ENCODE measurements around the gene WDR20. TPM values are rescaled to one million over a fixed set of nuclear protein-coding genes. Genes with fewer than 3 reads are reported as not detected.

The WDR20 gene
- total and polyA plus RNA-seq, 2 of the 4 experiments (the other 2 are of a cell fraction), result 20.3 to 27.4 TPM

DNA sequence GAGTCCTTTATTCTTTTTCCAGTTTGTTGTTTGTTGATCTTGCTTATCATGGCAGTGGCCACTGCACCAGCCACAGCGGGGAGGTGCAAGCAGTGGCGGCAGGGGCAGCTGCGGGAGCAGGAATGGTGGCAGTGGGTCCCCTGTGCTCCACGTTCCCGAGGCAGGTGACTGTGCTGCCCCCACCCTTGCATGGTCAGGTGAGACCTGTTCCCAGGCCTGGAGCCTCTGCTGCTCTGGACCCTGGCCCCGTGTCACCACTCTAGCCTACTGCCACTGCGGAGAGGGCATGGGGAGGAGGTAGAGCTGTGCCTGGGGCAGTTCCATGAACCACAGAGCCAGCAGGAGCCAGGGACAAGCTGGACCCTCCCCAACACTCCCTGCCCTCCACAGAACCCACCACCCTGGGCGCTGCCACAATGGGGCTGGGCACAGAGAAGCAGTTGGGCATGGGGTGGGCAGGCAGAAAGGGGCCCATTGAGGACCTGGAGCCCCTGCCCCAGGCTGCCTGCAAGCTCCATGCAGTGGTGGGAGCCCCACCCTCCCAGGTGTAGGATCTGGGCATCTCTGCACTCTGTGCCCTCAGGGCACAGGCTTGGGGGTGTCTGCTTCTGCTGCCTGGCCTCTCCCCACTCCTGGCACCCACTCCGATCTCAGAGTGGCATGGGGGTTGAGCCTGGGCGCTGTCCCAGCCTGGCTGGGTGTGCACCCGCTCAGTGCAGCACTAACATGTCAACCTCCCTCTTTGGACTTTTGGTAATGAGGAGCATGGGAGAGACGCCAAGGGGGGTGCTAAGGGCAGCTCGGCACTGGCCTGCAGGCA, 23.1 kb upstream of the WDR20 start:
- no peaks in the 10 kb centered on the region for H4K20me1 ChIP-seq (ENCODE audit: insufficient read depth, low read length)
- no peaks in the 10 kb centered on the region for H3K9me1 ChIP-seq (ENCODE audit: insufficient read depth, low read length)
- CTCF ChIA-PET, result no interaction called here
- WGBS, 2 experiments (ENCODE audit: extremely low coverage in 2 of 2, insufficient read length in 1 of 2), result 100% methylated on average over 5 of the region's 13 CpGs; no CpG with 5 or more reads in 1 of the 2 experiments
- no peak overlapping the region for H3K18ac ChIP-seq (ENCODE audit: low read depth, low read length)
- H3K4ac ChIP-seq (ENCODE audit: low read depth, low read length), result no peak overlapping the region
- no peaks in the 10 kb centered on the region for H3K36me3 ChIP-seq (ENCODE audit: control insufficient read depth, insufficient read depth, low read length)
- H3K4me1 ChIP-seq (ENCODE audit: control insufficient read depth, insufficient read depth, low read length), result no peaks in the 10 kb centered on the region
- no peak for DNase-seq
- in situ Hi-C loops (cut with MboI; ENCODE audit: low sequenced_read_pairs), result no loop called here
- H3K9ac ChIP-seq (ENCODE audit: low read depth, low read length), result no peak overlapping the region
- H4K8ac ChIP-seq (ENCODE audit: low read depth in 2 of 2, low read length in 2 of 2), result no peak overlapping the region
- H2AFZ ChIP-seq (replicated peaks; ENCODE audit: low read length, poor library complexity), result no peak overlapping the region
- no peak overlapping the region for H3K56ac ChIP-seq (ENCODE audit: extremely low read depth, insufficient read depth, low read length)
- no peak overlapping the region for H2BK5ac ChIP-seq (ENCODE audit: low read depth, low read length, poor library complexity, severe bottlenecking)
- BruUV-seq (replicated peaks), result no TSS peak
- POLR2A ChIA-PET (ENCODE audit: unreplicated experiment), result no interaction called here
- no peak overlapping the region for H2BK120ac ChIP-seq (ENCODE audit: low read depth, low read length)
- H3K9me3 ChIP-seq (ENCODE audit: control insufficient read depth, insufficient read depth, low read length), result peaks cover 2% of the 10 kb centered on the region; the same call in 1 of the 2 replicates
- H4K91ac ChIP-seq (ENCODE audit: insufficient read depth, low read depth, low read length), result no peak overlapping the region
- no peak overlapping the region for H3K4me2 ChIP-seq (ENCODE audit: low read depth, low read length)
- ATAC-seq (ENCODE audit: low read depth), result no peak
- H4K5ac ChIP-seq (ENCODE audit: low read depth, low read length), result no peak overlapping the region
- dilution Hi-C loops (cut with HindIII; ENCODE audit: low sequenced_read_pairs, unreplicated experiment), result no loop called here
- H2BK15ac ChIP-seq (ENCODE audit: low read depth, low read length), result no peak overlapping the region
- no peak for TF ChIP-seq NFE2L2 (IDR thresholded peaks at IDR 0.05; ENCODE audit: low read depth, low read length)
- TF ChIP-seq, protein P1, sequence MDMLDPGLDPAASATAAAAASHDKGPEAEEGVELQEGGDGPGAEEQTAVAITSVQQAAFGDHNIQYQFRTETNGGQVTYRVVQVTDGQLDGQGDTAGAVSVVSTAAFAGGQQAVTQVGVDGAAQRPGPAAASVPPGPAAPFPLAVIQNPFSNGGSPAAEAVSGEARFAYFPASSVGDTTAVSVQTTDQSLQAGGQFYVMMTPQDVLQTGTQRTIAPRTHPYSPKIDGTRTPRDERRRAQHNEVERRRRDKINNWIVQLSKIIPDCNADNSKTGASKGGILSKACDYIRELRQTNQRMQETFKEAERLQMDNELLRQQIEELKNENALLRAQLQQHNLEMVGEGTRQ (IDR thresholded peaks at IDR 0.05; ENCODE audit: low read depth, low read length), result no peak
- no peak for TF ChIP-seq CHD1 (IDR thresholded peaks at IDR 0.05; ENCODE audit: low read depth, low read length)
- H3K4me3 ChIP-seq (ENCODE audit: insufficient read depth, low read depth, low read length), result no peak overlapping the region
- no peak overlapping the region for H2BK20ac ChIP-seq (ENCODE audit: low read depth, low read length)
- no peaks in the 10 kb centered on the region for H3K79me1 ChIP-seq (ENCODE audit: low read depth in 1 of 2, low read length in 2 of 2)
- H3K27me3 ChIP-seq (ENCODE audit: control insufficient read depth, insufficient read depth, low read length), result no peaks in the 10 kb centered on the region
- no peak overlapping the region for H3K14ac ChIP-seq (replicated peaks; ENCODE audit: low read depth, low read length)
- no peak overlapping the region for H2AK9ac ChIP-seq (replicated peaks; ENCODE audit: low read depth, low read length, poor library complexity)
- intact Hi-C loops (cut with micrococcal nuclease), result no loop called here
- no peak overlapping the region for H2AK5ac ChIP-seq (ENCODE audit: low read depth, low read length)
- H3K27ac ChIP-seq (ENCODE audit: insufficient read depth, low read length), result no peak overlapping the region
- H3K23ac ChIP-seq (ENCODE audit: low read depth, low read length), result no peak overlapping the region
